H54 (cell line): ENCODE data around the gene UBE3B.

Experiments used
- DNase-seq: peaks from one replicate; pipeline ENCODE4 v3.0.0; 2011; ENCODE audit warnings: low spot score, mixed read lengths; ENCODE audit not compliant: insufficient read length
- FAIRE-seq: peaks from 3 replicates; lab custom pipeline; 2011; peaks lifted over from hg19 to GRCh38; lab: Jason Lieb, UNC
- POLR2A ChIP-seq: IDR thresholded peaks from 2 replicates; pipeline ENCODE4 v1.6.1; 2011; ENCODE audit warnings: low read depth, mild to moderate bottlenecking, low read length

Gene UBE3B

DNA sequence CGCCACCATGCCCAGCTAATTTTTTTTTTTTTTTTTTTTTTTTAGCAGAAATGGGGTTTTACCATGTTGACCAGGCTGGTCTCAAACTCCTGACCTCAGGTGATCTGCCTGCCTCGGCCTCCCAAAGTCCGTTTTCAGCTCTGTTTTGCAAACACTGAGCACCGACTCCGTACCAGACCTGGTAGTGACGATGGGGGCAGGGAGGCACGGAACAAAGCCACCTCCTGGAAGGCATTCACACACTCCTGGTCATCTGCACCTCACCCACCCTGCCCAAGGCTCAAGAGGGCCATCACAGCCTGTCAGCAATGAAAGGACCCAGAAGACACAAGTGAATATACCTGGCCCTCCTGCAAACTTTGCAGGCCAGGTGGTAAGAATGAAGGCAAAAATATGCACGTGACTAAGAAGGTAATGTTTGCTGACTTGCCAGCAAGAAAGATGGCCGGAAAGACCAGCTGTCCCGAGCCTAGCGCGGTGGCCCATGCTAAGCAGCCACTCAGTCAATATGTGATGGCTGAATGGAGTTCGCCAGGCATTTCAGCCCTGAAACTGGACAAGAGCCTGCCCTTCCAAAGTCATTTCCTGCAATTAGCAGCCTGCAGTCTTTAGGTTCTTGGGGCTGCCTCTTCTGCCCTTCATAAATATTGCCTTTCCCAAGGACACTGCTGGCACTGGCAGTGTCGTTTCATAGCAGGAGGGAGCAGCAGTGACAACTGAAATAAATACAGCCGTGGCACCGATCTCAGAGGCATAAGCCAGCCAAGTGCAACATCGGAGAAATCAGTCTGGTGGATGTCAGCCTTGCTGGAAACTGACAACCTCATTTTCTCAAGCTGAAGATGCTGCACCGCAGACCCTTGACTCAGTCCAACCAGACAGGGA is 78.2 kb downstream of the UBE3B start:
- FAIRE-seq = no peak
- DNase-seq = no peak
- no peak for TF ChIP-seq POLR2A

- TF ChIP-seq POLR2A = no peak
- no peak for DNase-seq
- no peak for FAIRE-seq
Observed at GRCh38 chr12:109557200-109557599, 79.8 kb downstream of the UBE3B start.

DNA sequence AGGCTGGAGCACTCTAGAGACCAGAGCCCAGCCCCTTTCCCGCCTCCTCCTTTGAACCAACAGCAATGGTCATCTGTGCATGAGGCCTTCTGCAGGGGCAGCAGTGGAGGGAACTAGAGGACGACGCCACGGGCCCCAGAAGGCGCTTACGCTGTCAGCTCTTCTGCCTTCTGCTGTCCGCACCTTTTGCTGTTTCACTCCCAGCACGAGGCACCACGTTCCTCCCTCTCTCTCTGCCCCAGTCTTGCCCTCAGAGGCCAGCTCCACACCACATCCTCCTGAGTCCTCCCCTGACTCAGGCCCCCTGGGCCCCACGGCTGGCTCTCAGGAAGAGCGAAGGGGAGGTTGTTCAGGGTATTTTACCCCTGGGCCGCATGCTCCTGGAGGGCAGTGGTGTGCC is 80.4 kb downstream of the UBE3B start:
- DNase-seq = no peak
- FAIRE-seq = no peak
- TF ChIP-seq POLR2A = no peak

DNA sequence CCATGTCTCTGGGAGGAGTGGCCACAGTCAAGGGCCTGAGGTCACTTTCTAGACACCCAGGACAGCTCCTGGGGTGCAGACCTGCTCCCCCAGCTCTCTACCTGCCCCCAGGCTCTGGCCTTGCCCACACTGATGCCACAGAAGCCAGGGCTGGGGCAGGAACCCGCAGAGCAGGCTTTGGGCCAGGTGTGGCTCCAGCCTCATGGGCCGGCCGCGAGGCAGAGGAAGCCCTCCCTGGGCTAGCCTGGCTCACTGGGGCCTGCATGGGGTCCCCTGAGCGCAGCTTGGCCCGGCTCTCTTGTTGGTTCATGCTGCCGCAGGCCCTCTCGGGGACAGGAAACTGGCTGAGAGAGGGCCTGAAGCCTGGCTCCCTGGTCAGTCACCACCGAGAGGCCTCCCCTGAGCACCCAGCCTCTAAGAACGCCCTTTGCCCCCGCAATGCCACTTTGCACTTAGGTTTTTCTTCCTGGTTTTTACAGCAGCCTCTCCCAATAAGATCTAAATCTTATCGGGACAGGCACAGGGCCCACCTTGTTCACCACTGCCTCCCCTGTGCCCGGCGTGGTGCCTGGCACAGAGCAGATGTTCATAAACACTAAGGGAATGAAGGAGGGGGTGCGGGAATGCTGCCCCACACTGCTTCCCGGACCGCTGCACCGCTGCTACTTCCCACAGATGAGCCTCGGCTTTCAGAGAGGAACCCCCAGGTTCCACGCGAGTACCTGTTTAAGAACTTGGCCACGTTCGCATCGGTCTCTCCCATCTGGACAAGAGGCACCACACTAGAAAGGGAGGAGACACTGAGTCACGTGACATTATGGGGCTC is 81.2 kb downstream of the UBE3B start:
- no peak for TF ChIP-seq POLR2A
- FAIRE-seq = no peak
- DNase-seq = no peak

- FAIRE-seq (no peak), DNase-seq (no peak)
- TF ChIP-seq POLR2A = no peak
Observed at GRCh38 chr12:109559200-109559505, 81.7 kb downstream of the UBE3B start.

GRCh38 chr12:109559601-109560000 is 82.2 kb downstream of the UBE3B start:
- DNase-seq = no peak
- TF ChIP-seq POLR2A = no peak
- no peak for FAIRE-seq

- FAIRE-seq = no peak
- no peak for TF ChIP-seq POLR2A
Observed at GRCh38 chr12:109560867-109561710, 83.7 kb downstream of the UBE3B start.

DNA sequence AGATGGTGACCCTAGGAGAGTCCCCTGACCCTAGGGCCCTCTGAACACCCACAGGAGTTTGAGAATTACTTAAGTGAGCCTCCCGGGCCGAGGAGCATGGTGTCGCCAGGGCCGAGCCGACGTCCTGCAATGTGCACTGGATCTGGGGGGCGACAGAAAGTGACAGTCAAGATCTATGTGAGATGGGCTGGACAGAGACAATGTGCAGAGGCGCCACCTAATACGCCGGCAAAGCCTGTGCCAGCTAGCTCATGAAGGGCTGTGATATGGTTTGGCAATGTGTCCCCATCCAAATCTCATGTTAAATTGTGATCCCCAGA is 84.2 kb downstream of the UBE3B start:
- TF ChIP-seq POLR2A = no peak
- FAIRE-seq (no peak), DNase-seq (no peak)

More at GRCh38 chr12:109560867-109561710, 83.7 kb downstream of the UBE3B start:
- no peak for DNase-seq

DNA sequence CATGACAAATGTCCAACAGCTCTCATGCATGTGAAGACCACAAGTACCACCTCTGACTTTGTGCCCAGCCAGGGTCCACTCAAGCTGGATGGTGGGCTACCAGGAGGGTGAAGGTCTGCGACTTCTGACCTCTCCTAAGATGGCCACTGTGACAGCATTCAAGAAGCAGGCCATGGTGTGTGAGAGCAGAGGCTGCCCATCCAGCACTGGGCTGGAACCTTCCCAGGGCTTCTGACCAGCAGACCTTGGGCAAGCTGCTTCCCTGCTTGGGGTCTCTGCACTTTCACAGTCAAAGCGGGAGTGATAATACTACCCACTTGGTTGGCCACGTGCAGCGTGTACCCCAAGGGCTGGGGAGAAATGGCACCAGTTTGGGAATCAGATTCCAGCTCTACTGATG is 85.4 kb downstream of the UBE3B start:
- FAIRE-seq (no peak), DNase-seq (no peak)
- no peak for TF ChIP-seq POLR2A

- no peak for DNase-seq
- no peak for TF ChIP-seq POLR2A
- FAIRE-seq = no peak
Observed at GRCh38 chr12:109563291-109564284, 86.2 kb downstream of the UBE3B start.

GRCh38 chr12:109566424-109566823 is 89.0 kb downstream of the UBE3B start:
- DNase-seq (no peak), FAIRE-seq (no peak)
- no peak for TF ChIP-seq POLR2A

GRCh38 chr12:109567296-109567695 is 89.9 kb downstream of the UBE3B start:
- TF ChIP-seq POLR2A = no peak
- no peak for DNase-seq
- no peak for FAIRE-seq

DNA sequence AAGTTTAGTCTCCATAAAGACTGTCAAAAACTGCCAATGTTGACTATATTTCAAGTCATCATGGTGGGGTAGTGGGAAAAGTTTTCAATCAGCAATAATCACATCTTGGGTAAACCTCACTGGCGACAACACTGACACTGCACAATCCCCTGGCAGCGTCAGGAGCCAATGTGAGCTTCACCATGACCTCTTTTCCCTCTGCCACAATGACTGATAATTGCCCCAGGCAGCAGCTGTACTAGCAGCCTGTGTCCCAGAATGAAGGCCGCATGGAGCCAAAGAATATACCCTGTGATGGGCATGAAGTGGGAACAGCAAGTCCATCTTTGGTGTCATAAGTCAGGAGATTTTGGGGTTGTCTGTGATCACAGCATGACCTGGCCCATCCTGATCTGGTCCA is 90.5 kb downstream of the UBE3B start:
- TF ChIP-seq POLR2A = no peak
- DNase-seq (no peak), FAIRE-seq (no peak)
